DND-41 (cell line): ENCODE results near the gene SLC27A1.

ENCODE experiments used
- ATAC-seq: fragments of 200-7000 bp; cut with Tn5 transposase; 3 replicates; pipeline ENCODE4 v1.9.1; 2021; ENCODE audit warnings: low read depth; ENCODE audit not compliant: insufficient read depth
- DNase-seq: peaks from one replicate; pipeline ENCODE4 v3.0.0-alpha.2; 2020
- H2AFZ ChIP-seq: 2 replicates; pipeline ENCODE4 v1.6.0; 2012; ENCODE audit warnings: low read depth, low read length
- H3K27ac ChIP-seq: 2 replicates; pipeline ENCODE4 v1.5.1; 2012; ENCODE audit warnings: low read length, inconsistent platforms
- H3K27me3 ChIP-seq: fragments of 200-600 bp; sonication (generic); 2 replicates; pipeline ENCODE4 v1.6.0; 2012; ENCODE audit warnings: low read length, mild to moderate bottlenecking, inconsistent platforms; ENCODE audit not compliant: insufficient read depth, poor library complexity
- H3K36me3 ChIP-seq: 2 replicates; pipeline ENCODE4 v1.5.1; 2012; ENCODE audit warnings: low read length, inconsistent platforms; ENCODE audit not compliant: insufficient read depth
- H3K4me1 ChIP-seq: 2 replicates; pipeline ENCODE4 v1.5.1; 2012; ENCODE audit warnings: mild to moderate bottlenecking, low read length; ENCODE audit not compliant: insufficient read depth
- H3K4me2 ChIP-seq: 2 replicates; pipeline ENCODE4 v1.6.0; 2012; ENCODE audit warnings: mild to moderate bottlenecking, moderate library complexity, low read length, inconsistent platforms; ENCODE audit not compliant: insufficient read depth
- H3K4me3 ChIP-seq, 2 experiments: fragments of 200-600 bp in 1 of 2; shearing (Covaris generic) in 1 of 2; 2 replicates each; pipeline ENCODE4 v1.5.1; 2012 to 2016; ENCODE audit warnings: inconsistent platforms in 2 of 2, low read length in 2 of 2, mild to moderate bottlenecking in 2 of 2, low read depth in 1 of 2, moderate library complexity in 1 of 2
- H3K79me2 ChIP-seq: 2 replicates; pipeline ENCODE4 v1.6.0; 2012; ENCODE audit warnings: low read length, inconsistent platforms; ENCODE audit not compliant: insufficient read depth
- H3K9ac ChIP-seq: 2 replicates; pipeline ENCODE4 v1.6.0; 2012; ENCODE audit warnings: low read depth, mild to moderate bottlenecking, inconsistent platforms, low read length, moderate library complexity
- H3K9me3 ChIP-seq: 2 replicates; pipeline ENCODE4 v1.5.1; 2012; ENCODE audit warnings: low read length, moderate library complexity, mild to moderate bottlenecking, inconsistent platforms; ENCODE audit not compliant: insufficient read depth, severe bottlenecking
- H4K20me1 ChIP-seq: 2 replicates; pipeline ENCODE4 v1.6.0; 2012; ENCODE audit warnings: low read length; ENCODE audit not compliant: insufficient read depth
- EZH2 ChIP-seq: IDR thresholded peaks from 3 replicates; pipeline ENCODE4 v1.6.1; 2012; ENCODE audit warnings: borderline replicate concordance, low read depth, mild to moderate bottlenecking, moderate library complexity, low read length, inconsistent platforms; ENCODE audit not compliant: severe bottlenecking
- TF ChIP-seq, protein P1 (sequence below): IDR thresholded peaks from 2 replicates; pipeline ENCODE4 v1.5.1; 2012; ENCODE audit warnings: borderline replicate concordance, low read length, moderate library complexity, mild to moderate bottlenecking; ENCODE audit not compliant: poor library complexity, severe bottlenecking; ENCODE audit errors: extremely low read depth

Gene SLC27A1

GRCh38 chr19:17554968-17555479 lies 84.7 kb downstream of the SLC27A1 start:
- peak overlapping the region; percentile 89 for H3K4me2 ChIP-seq
- H3K27ac ChIP-seq: peak overlapping the region; percentile 78
- peak overlapping the region in 1 of 2 experiments; percentile 100; a peak in 3 of 4 replicates for H3K4me3 ChIP-seq
- peaks cover 43% of the 10 kb centered on the region for H3K4me1 ChIP-seq
- peaks cover 26% of the 10 kb centered on the region for H3K36me3 ChIP-seq
- DNase-seq (no peak), ATAC-seq (peak; percentile 97)
- TF ChIP-seq, protein P1, sequence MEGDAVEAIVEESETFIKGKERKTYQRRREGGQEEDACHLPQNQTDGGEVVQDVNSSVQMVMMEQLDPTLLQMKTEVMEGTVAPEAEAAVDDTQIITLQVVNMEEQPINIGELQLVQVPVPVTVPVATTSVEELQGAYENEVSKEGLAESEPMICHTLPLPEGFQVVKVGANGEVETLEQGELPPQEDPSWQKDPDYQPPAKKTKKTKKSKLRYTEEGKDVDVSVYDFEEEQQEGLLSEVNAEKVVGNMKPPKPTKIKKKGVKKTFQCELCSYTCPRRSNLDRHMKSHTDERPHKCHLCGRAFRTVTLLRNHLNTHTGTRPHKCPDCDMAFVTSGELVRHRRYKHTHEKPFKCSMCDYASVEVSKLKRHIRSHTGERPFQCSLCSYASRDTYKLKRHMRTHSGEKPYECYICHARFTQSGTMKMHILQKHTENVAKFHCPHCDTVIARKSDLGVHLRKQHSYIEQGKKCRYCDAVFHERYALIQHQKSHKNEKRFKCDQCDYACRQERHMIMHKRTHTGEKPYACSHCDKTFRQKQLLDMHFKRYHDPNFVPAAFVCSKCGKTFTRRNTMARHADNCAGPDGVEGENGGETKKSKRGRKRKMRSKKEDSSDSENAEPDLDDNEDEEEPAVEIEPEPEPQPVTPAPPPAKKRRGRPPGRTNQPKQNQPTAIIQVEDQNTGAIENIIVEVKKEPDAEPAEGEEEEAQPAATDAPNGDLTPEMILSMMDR: no peak
- no peak for TF ChIP-seq EZH2
- H3K27me3 ChIP-seq: no peaks in the 10 kb centered on the region
- H3K9ac ChIP-seq: peak overlapping the region; percentile 98
- peaks cover 33% of the 10 kb centered on the region for H3K79me2 ChIP-seq
- peaks cover 9% of the 10 kb centered on the region; the same call in 1 of the 2 replicates for H4K20me1 ChIP-seq
- no peaks in the 10 kb centered on the region for H3K9me3 ChIP-seq
- H2AFZ ChIP-seq: peak overlapping the region; percentile 96

DNA sequence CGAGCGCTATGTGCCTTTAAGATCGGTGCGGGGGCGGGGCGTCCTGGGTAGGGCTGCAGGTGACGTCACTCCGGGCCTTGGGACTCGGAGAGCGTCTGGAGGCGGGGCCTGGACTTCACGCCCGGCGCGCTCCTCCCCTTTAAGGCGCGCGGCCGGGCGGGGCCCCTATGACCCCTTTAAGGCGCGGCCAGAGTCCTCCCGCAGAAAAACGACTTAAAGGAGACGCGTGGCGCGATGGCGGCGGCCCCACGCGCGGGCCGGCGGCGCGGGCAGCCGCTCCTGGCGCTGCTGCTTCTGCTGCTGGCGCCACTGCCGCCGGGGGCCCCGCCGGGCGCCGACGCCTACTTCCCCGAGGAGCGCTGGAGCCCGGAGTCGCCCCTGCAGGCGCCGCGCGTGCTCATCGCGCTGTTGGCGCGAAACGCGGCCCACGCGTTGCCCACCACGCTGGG lies 85.2 kb downstream of the SLC27A1 start, which contains the start of gene COLGALT1:
Gene COLGALT1, plus strand, starts transcription at position 170 of the 449 bp plus-strand sequence. Its CDS starts 65 bp downstream, at position 235.
- no peaks in the 10 kb centered on the region for H3K27me3 ChIP-seq
- peaks cover 31% of the 10 kb centered on the region for H3K36me3 ChIP-seq
- TF ChIP-seq, protein P1: no peak
- TF ChIP-seq EZH2: no peak
- ATAC-seq: peak; percentile 21
- H3K79me2 ChIP-seq: peaks cover 33% of the 10 kb centered on the region
- DNase-seq: peak; percentile 99
- peak within 1 kb of the TSS; percentile 89 for H3K4me2 ChIP-seq
- peak within 1 kb of the TSS; percentile 78 for H3K27ac ChIP-seq
- H3K4me3 ChIP-seq: peak within 1 kb of the TSS; percentile 100
- H4K20me1 ChIP-seq: peaks cover 9% of the 10 kb centered on the region; the same call in 1 of the 2 replicates
- H3K9ac ChIP-seq: peak within 1 kb of the TSS; percentile 98
- peak within 1 kb of the TSS; percentile 97 for H2AFZ ChIP-seq
- no peaks in the 10 kb centered on the region for H3K9me3 ChIP-seq
- peaks cover 43% of the 10 kb centered on the region for H3K4me1 ChIP-seq
